GM12878 (cell line): Measurements from ENCODE around the gene MYO9B. TPM values are rescaled to one million over a fixed set of nuclear protein-coding genes. Genes with fewer than 3 reads are reported as not detected.

ENCODE experiments used
- ATAC-seq: fragments of 200-7000 bp; cut with Tn5 transposase; 3 replicates; pipeline ENCODE4 v1.9.1; 2020; ENCODE audit warnings: mild to moderate bottlenecking, moderate library complexity
- BruUV-seq: library from RNA; stranded (reverse); fragments of 400-500 nt; replicated peaks from 2 replicates; lab custom pipeline; 2021; lab: Mats Ljungman, UMichigan
- CTCF ChIA-PET: fragments of 300-600 bp; sonication (Branson Sonifier 250); formaldehyde crosslinking; extraction: SDS; loops from one replicate; lab custom pipeline; 2021; ENCODE audit warnings: inconsistent platforms; lab: Yijun Ruan, JAX
- POLR2A ChIA-PET: fragments of 350-600 bp; formaldehyde crosslinking; extraction: SDS; loops from one replicate; lab custom pipeline; 2021; ENCODE audit warnings: inconsistent platforms; lab: Charles Lee
- RAD21 ChIA-PET: fragments of 300-600 bp; sonication (Branson Sonifier 250); formaldehyde crosslinking; loops from one replicate; lab custom pipeline; 2023; ENCODE audit warnings: antibody characterized with exemption; ENCODE audit not compliant: unreplicated experiment; lab: Charles Lee
- SMC1A ChIA-PET: fragments of 300-600 bp; sonication (Branson Sonifier 250); formaldehyde crosslinking; loops from one replicate; lab custom pipeline; 2023; ENCODE audit not compliant: unreplicated experiment, uncharacterized antibody; lab: Charles Lee
- DNase-seq: peaks from one replicate; pipeline ENCODE4 v3.0.0-alpha.2; 2011; ENCODE audit warnings: low read depth, low spot score
- FAIRE-seq: peaks from 3 replicates; lab custom pipeline; 2011; peaks lifted over from hg19 to GRCh38; lab: Jason Lieb, UNC
- H2AFZ ChIP-seq: 2 replicates; pipeline ENCODE4 v1.6.0; 2011; ENCODE audit warnings: low read depth, low read length, control low read depth; ENCODE audit not compliant: control insufficient read depth
- H3K27ac ChIP-seq: 2 replicates; pipeline ENCODE4 v1.5.1; 2011; ENCODE audit warnings: control low read depth; ENCODE audit not compliant: control insufficient read depth, insufficient read depth
- H3K27me3 ChIP-seq, 2 experiments: replicated peaks in 1 of 2; 2 replicates each; pipeline versions ENCODE4 v1.6.0 to v1.6.1; 2011; ENCODE audit warnings: low read length in 1 of 2; ENCODE audit not compliant: control insufficient read depth in 2 of 2, insufficient read depth in 2 of 2
- H3K36me3 ChIP-seq, 2 experiments: 2 replicates each; pipeline ENCODE4 v1.5.1; 2011; ENCODE audit warnings: low read length in 1 of 2; ENCODE audit not compliant: control insufficient read depth in 2 of 2, insufficient read depth in 2 of 2
- H3K4me1 ChIP-seq: 2 replicates; pipeline ENCODE4 v1.6.1; 2011; ENCODE audit warnings: mild to moderate bottlenecking, low read length, moderate library complexity, mixed read lengths; ENCODE audit not compliant: control insufficient read depth, insufficient read depth
- H3K4me2 ChIP-seq: 2 replicates; pipeline ENCODE4 v1.6.0; 2011; ENCODE audit warnings: control low read depth; ENCODE audit not compliant: control insufficient read depth, insufficient read depth
- H3K4me3 ChIP-seq: fragments of 200-600 bp; sonication (generic); 2 replicates; pipeline ENCODE4 v1.5.1; 2016
- H3K79me2 ChIP-seq: 2 replicates; pipeline ENCODE4 v1.6.0; 2011; ENCODE audit warnings: low read length; ENCODE audit not compliant: control insufficient read depth, insufficient read depth
- H3K9ac ChIP-seq: 2 replicates; pipeline ENCODE4 v1.8.0; 2011; ENCODE audit warnings: low read length, control low read depth, mixed read lengths; ENCODE audit not compliant: control insufficient read depth, insufficient read depth
- H3K9me3 ChIP-seq: replicated peaks from 3 replicates; pipeline ENCODE4 v1.5.1; 2011; ENCODE audit warnings: mild to moderate bottlenecking, low read length; ENCODE audit not compliant: control insufficient read depth, insufficient read depth
- H4K20me1 ChIP-seq: 2 replicates; pipeline ENCODE4 v1.6.0; 2011; ENCODE audit not compliant: control insufficient read depth, insufficient read depth
- MTA3 ChIP-seq: IDR thresholded peaks from 2 replicates; pipeline ENCODE4 v1.6.1; 2012; ENCODE audit warnings: low read length, inconsistent platforms, borderline replicate concordance
- POLR2AphosphoS5 ChIP-seq: IDR thresholded peaks from 2 replicates; pipeline ENCODE4 v1.6.1; 2011; ENCODE audit warnings: mild to moderate bottlenecking, low read length, inconsistent platforms
- WGBS: methylation state at CpG from one replicate; pipeline ENCODE4 v1.1.6; 2016; ENCODE audit warnings: low lambda C conversion rate; ENCODE audit not compliant: insufficient replicate concordance, insufficient coverage; ENCODE audit errors: missing lambda C conversion rate; 5-methylcytosine and 5-hydroxymethylcytosine counted together
- in situ Hi-C: fragments of 300-500 bp; cut with MboI; formaldehyde crosslinking; loops from 9 replicates; pipeline ENCODE4 v1.14.3; 2018; ENCODE audit warnings: mixed read lengths
- intact Hi-C: fragments of 100-400 bp; cut with micrococcal nuclease; formaldehyde crosslinking; loops from one replicate; pipeline ENCODE4 v1.14.2; 2022; ENCODE audit not compliant: unreplicated experiment
- polyA plus RNA-seq, 11 experiments: library from polyadenylated mRNA; depleted of rRNA in 4 of 11; unstranded in 6 of 11; stranded (reverse) in 5 of 11; fragments of >200 nt; fragmentation: Nextera tagmentation in 4 of 11; fragmentation: Illumina TruSeq in 1 of 11; extraction: Ambion mirVana in 4 of 11; extraction: Trizol in 1 of 11; gene quantifications; 1 replicate in 1 of 11; 2 replicates in 10 of 11; pipeline versions ENCODE4 v1.2.1 to v1.2.3, GENCODE V29; 2011 to 2016; ENCODE audit warnings: inconsistent platforms in 2 of 11, missing spikeins in 2 of 11, low read depth in 1 of 11
- total RNA-seq, 4 experiments: library from RNA; depleted of rRNA in 3 of 4; stranded (reverse); fragments of >200 nt in 3 of 4; fragmentation: Illumina TruSeq in 1 of 4; extraction: Trizol in 1 of 4; gene quantifications; 2 replicates each; pipeline versions ENCODE4 v1.2.1 to v1.2.3, GENCODE V29; 2013 to 2021
- TF ChIP-seq, protein P1 (sequence below): fragments of 450-650 bp; IDR thresholded peaks from 2 replicates; pipeline ENCODE4 v1.6.1; 2017; ENCODE audit warnings: mild to moderate bottlenecking

MYO9B gene
- total and polyA plus RNA-seq, 10 of the 15 experiments (the other 5 are each of a cell fraction or from before 2014, with no cell fraction given) = 5.4 to 165 (median 45.8) TPM

DNA sequence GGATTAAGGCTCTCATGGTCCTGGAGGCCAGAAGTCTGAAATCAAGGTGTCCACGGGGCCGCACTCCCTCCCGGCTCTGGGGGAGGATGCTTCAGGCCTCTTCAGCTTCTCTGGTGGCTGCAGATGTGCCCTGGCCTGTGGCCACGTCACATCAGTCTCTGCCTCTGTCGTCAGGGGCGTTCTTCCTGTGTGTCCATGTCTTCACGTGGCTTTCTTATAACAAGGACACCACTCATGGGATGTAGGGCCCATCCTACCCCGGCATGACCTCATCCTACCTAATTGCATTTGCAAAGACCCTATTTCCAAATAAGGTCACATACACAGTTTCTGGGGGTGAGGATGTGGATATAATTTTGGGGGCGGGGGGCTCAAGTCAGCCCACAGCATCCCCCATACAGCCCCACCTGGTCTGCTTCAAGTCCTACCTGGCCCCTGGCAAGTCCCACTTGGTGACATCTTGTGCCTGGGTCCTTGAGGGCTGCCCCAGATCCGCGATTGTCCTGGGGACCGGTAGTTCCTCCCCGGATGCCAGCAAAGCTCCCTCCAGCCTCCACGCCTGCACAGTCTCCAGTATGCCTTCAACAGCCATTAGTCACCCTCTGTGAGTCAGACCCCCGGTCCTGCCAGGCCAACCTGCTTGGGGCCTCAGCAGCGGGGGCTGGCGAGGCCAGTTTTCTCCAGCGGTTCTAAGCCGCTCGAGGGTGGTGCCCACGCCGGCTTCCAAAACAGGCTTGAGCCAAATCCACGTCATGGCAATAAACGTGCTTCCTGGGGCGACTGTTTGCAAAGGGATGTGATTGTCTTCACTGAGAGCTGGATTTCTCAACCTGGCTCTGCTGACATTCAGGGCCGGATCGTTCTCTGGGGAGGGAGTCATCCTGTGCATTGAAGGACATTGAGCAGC lies 32.2 kb downstream of the MYO9B start:
- Histone ChIP-seq H3K4me3 (no peak overlapping the region), H3K36me3 (peaks cover 34 to 39% of the 10 kb centered on the region in 2 experiments), H3K79me2 (peaks cover 86% of the 10 kb centered on the region), H3K9me3 (no peaks in the 10 kb centered on the region), H3K27ac (peak overlapping the region; percentile 61), H4K20me1 (0 out of 2 replicates have a peak, but pooled peaks cover 3% of the 10 kb centered on the region), H3K4me1 (peaks cover 79% of the 10 kb centered on the region), H2AFZ (no peak overlapping the region), H3K9ac (no peak overlapping the region), H3K4me2 (peak overlapping the region; percentile 13; the same call in 1 of the 2 replicates), H3K27me3 (no peaks in the 10 kb centered on the region)
- TF ChIP-seq POLR2AphosphoS5 (peak; percentile 48; the same call in 1 of the 2 replicates), MTA3 (no peak)
- TF ChIP-seq, protein P1, sequence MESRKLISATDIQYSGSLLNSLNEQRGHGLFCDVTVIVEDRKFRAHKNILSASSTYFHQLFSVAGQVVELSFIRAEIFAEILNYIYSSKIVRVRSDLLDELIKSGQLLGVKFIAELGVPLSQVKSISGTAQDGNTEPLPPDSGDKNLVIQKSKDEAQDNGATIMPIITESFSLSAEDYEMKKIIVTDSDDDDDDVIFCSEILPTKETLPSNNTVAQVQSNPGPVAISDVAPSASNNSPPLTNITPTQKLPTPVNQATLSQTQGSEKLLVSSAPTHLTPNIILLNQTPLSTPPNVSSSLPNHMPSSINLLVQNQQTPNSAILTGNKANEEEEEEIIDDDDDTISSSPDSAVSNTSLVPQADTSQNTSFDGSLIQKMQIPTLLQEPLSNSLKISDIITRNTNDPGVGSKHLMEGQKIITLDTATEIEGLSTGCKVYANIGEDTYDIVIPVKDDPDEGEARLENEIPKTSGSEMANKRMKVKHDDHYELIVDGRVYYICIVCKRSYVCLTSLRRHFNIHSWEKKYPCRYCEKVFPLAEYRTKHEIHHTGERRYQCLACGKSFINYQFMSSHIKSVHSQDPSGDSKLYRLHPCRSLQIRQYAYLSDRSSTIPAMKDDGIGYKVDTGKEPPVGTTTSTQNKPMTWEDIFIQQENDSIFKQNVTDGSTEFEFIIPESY = 0 out of 2 replicates have a peak, but pooled peaks have one; percentile 51
- ChIA-PET CTCF (interaction anchor here (0.9 to 3.9 kb wide), 5 partner anchors 16 to 128 kb away, joined by 3 to 30 read pairs (median 3); no protein-coding TSS in a partner anchor), SMC1A (interaction anchor here (1.4 to 7.3 kb wide), 4 partner anchors 10 to 29 kb away, joined by 3 to 66 read pairs (median 5); no protein-coding TSS in a partner anchor), RAD21 (interaction anchor here (0.7 to 7.7 kb wide), 3 partner anchors 16 to 56 kb away, joined by 3 to 90 read pairs (median 3); no protein-coding TSS in a partner anchor), POLR2A (interaction anchor here (0.7 to 6.8 kb wide), 5 partner anchors 9 to 127 kb away, joined by 3 to 64 read pairs (median 3); no protein-coding TSS in a partner anchor)
- no TSS peak for BruUV-seq
- intact Hi-C loops (no loop called here), in situ Hi-C loops (no loop called here)
- DNase-seq = no peak
- FAIRE-seq = no peak
- 8% methylated on average over 26 of the region's 27 CpGs for WGBS
- ATAC-seq = no peak
